IMR-90 (cell line): ENCODE data around the gene ATXN3L. TPM values are rescaled to one million over a fixed set of nuclear protein-coding genes. Genes with fewer than 3 reads are reported as not detected.

Experiments used
- ATAC-seq: fragments of 200-7000 bp; cut with Tn5 transposase; 2 replicates; pipeline ENCODE4 v1.9.1; 2020; ENCODE audit warnings: low read depth, mild to moderate bottlenecking, moderate library complexity
- BruUV-seq: library from RNA; stranded (reverse); fragments of 400-500 nt; replicated peaks from 2 replicates; lab custom pipeline; 2021; lab: Mats Ljungman, UMichigan
- CTCF ChIA-PET: fragments of 300-600 bp; formaldehyde crosslinking; extraction: SDS; loops from one replicate; lab custom pipeline; 2021; ENCODE audit warnings: antibody characterized with exemption; lab: Yijun Ruan, JAX
- POLR2A ChIA-PET: fragments of 300-600 bp; sonication (Branson Sonifier 250); formaldehyde crosslinking; loops from one replicate; lab custom pipeline; 2022; ENCODE audit warnings: antibody characterized with exemption; ENCODE audit not compliant: unreplicated experiment; lab: Charles Lee
- DNase-seq: peaks from one replicate; pipeline ENCODE4 v3.0.0; 2013
- H2AFZ ChIP-seq: replicated peaks from 2 replicates; pipeline ENCODE3; 2013; ENCODE audit warnings: low read length, mild to moderate bottlenecking; ENCODE audit not compliant: poor library complexity
- H2AK5ac ChIP-seq: 2 replicates; pipeline ENCODE4 v1.6.1; 2013; ENCODE audit warnings: low read depth, low read length, inconsistent platforms
- H2AK9ac ChIP-seq: replicated peaks from 2 replicates; pipeline ENCODE3; 2013; ENCODE audit warnings: mild to moderate bottlenecking, low read depth, low read length, moderate library complexity; ENCODE audit not compliant: poor library complexity
- H2BK120ac ChIP-seq: 2 replicates; pipeline ENCODE4 v1.6.1; 2013; ENCODE audit warnings: low read depth, low read length, inconsistent platforms
- H2BK15ac ChIP-seq: 3 replicates; pipeline ENCODE4 v1.6.1; 2013; ENCODE audit warnings: low read depth, low read length, inconsistent platforms
- H2BK20ac ChIP-seq: 2 replicates; pipeline ENCODE4 v1.6.1; 2013; ENCODE audit warnings: low read depth, mild to moderate bottlenecking, inconsistent platforms, low read length, moderate library complexity
- H2BK5ac ChIP-seq: 2 replicates; pipeline ENCODE4 v1.6.1; 2013; ENCODE audit warnings: mild to moderate bottlenecking, low read depth, low read length, inconsistent platforms; ENCODE audit not compliant: poor library complexity, severe bottlenecking
- H3K14ac ChIP-seq: replicated peaks from 2 replicates; pipeline ENCODE4 v1.6.1; 2013; ENCODE audit warnings: low read depth, low read length, inconsistent platforms
- H3K18ac ChIP-seq: 2 replicates; pipeline ENCODE4 v1.6.1; 2013; ENCODE audit warnings: low read depth, low read length, control low read depth
- H3K23ac ChIP-seq: 2 replicates; pipeline ENCODE4 v1.6.1; 2013; ENCODE audit warnings: low read depth, low read length, inconsistent platforms
- H3K27ac ChIP-seq: 2 replicates; pipeline ENCODE4 v1.5.1; 2013; ENCODE audit warnings: mild to moderate bottlenecking, control low read depth, low read length; ENCODE audit not compliant: insufficient read depth
- H3K27me3 ChIP-seq: 2 replicates; pipeline ENCODE4 v1.6.1; 2013; ENCODE audit warnings: low read length; ENCODE audit not compliant: control insufficient read depth, insufficient read depth
- H3K36me3 ChIP-seq: 2 replicates; pipeline ENCODE4 v1.6.1; 2013; ENCODE audit warnings: low read length, mixed read lengths; ENCODE audit not compliant: control insufficient read depth, insufficient read depth
- H3K4ac ChIP-seq: 2 replicates; pipeline ENCODE4 v1.6.1; 2013; ENCODE audit warnings: low read depth, low read length, inconsistent platforms
- H3K4me1 ChIP-seq: 2 replicates; pipeline ENCODE4 v1.6.1; 2013; ENCODE audit warnings: low read length, mixed read lengths; ENCODE audit not compliant: control insufficient read depth, insufficient read depth
- H3K4me2 ChIP-seq: 2 replicates; pipeline ENCODE4 v1.6.1; 2013; ENCODE audit warnings: low read depth, mild to moderate bottlenecking, control low read depth, low read length, moderate library complexity
- H3K4me3 ChIP-seq: 2 replicates; pipeline ENCODE4 v1.5.1; 2013; ENCODE audit warnings: low read depth, mild to moderate bottlenecking, control low read depth, low read length, moderate library complexity; ENCODE audit not compliant: insufficient read depth
- H3K56ac ChIP-seq: 2 replicates; pipeline ENCODE4 v1.6.1; 2013; ENCODE audit warnings: low read length, inconsistent platforms; ENCODE audit not compliant: insufficient read depth; ENCODE audit errors: extremely low read depth
- H3K79me1 ChIP-seq, 2 experiments: 2 replicates each; pipeline ENCODE4 v1.6.1; 2013; ENCODE audit warnings: low read length in 2 of 2, inconsistent platforms in 1 of 2, low read depth in 1 of 2
- H3K9ac ChIP-seq: 2 replicates; pipeline ENCODE4 v1.6.1; 2013; ENCODE audit warnings: low read depth, low read length, control low read depth
- H3K9me1 ChIP-seq: 2 replicates; pipeline ENCODE4 v1.6.1; 2013; ENCODE audit warnings: low read length, inconsistent platforms; ENCODE audit not compliant: insufficient read depth
- H3K9me3 ChIP-seq: 2 replicates; pipeline ENCODE4 v1.6.1; 2013; ENCODE audit warnings: low read length; ENCODE audit not compliant: control insufficient read depth, insufficient read depth
- H4K20me1 ChIP-seq: 2 replicates; pipeline ENCODE4 v1.6.1; 2013; ENCODE audit warnings: low read length, inconsistent platforms; ENCODE audit not compliant: insufficient read depth
- H4K5ac ChIP-seq: 2 replicates; pipeline ENCODE4 v1.6.1; 2013; ENCODE audit warnings: mild to moderate bottlenecking, low read depth, low read length, control low read depth
- H4K8ac ChIP-seq, 2 experiments: 2 replicates each; pipeline ENCODE4 v1.6.1; 2013; ENCODE audit warnings: low read depth in 2 of 2, low read length in 2 of 2, control low read depth in 1 of 2, inconsistent platforms in 1 of 2
- H4K91ac ChIP-seq: 2 replicates; pipeline ENCODE4 v1.6.1; 2013; ENCODE audit warnings: low read depth, low read length, inconsistent platforms; ENCODE audit not compliant: insufficient read depth
- BHLHE40 ChIP-seq: fragments of 150-350 bp; IDR thresholded peaks from 2 replicates; pipeline ENCODE4 v1.6.1; 2016; ENCODE audit warnings: mild to moderate bottlenecking, low read depth, low read length
- CEBPB ChIP-seq: IDR thresholded peaks from 2 replicates; pipeline ENCODE4 v1.6.1; 2012; ENCODE audit warnings: low read depth, low read length, improper control_type of control experiment
- CHD1 ChIP-seq: IDR thresholded peaks from 2 replicates; pipeline ENCODE4 v1.6.1; 2012; ENCODE audit warnings: low read depth, low read length, improper control_type of control experiment
- FOS ChIP-seq: fragments of 150-350 bp; IDR thresholded peaks from 2 replicates; pipeline ENCODE4 v1.6.1; 2016; ENCODE audit warnings: low read depth, low read length
- MXI1 ChIP-seq: IDR thresholded peaks from 2 replicates; pipeline ENCODE4 v1.6.1; 2012; ENCODE audit warnings: low read depth, mild to moderate bottlenecking, low read length, moderate library complexity, borderline replicate concordance
- RAD21 ChIP-seq: IDR thresholded peaks from 2 replicates; pipeline ENCODE4 v1.6.1; 2012; ENCODE audit warnings: low read length, improper control_type of control experiment
- RCOR1 ChIP-seq: IDR thresholded peaks from 2 replicates; pipeline ENCODE4 v1.6.1; 2012; ENCODE audit warnings: mild to moderate bottlenecking, low read length, improper control_type of control experiment; ENCODE audit not compliant: insufficient replicate concordance
- WGBS, 2 experiments: methylation state at CpG; one replicate each; pipeline versions ENCODE4 v1.1.5 to v1.1.7; 2013; ENCODE audit warnings: missing lambda C conversion rate in 2 of 2; ENCODE audit not compliant: insufficient read length in 1 of 2; ENCODE audit errors: extremely low coverage in 2 of 2; 5-methylcytosine and 5-hydroxymethylcytosine counted together
- dilution Hi-C: fragments of 300-500 bp; cut with HindIII; formaldehyde crosslinking; loops from one replicate; pipeline ENCODE4 v1.14.3; 2018; ENCODE audit warnings: low sequenced_read_pairs; ENCODE audit not compliant: unreplicated experiment
- in situ Hi-C: fragments of 300-500 bp; cut with MboI; formaldehyde crosslinking; loops from 3 replicates; pipeline ENCODE4 v1.14.3; 2019; ENCODE audit warnings: low sequenced_read_pairs, inconsistent platforms, mixed read lengths
- intact Hi-C: fragments of 100-400 bp; cut with micrococcal nuclease; formaldehyde crosslinking; loops from 2 replicates; pipeline ENCODE4 v1.10.0; 2022
- polyA plus RNA-seq, 3 experiments: library from polyadenylated mRNA; depleted of rRNA; stranded (reverse); fragments of >200 nt; gene quantifications; 2 replicates each; pipeline ENCODE4 v1.2.3, GENCODE V29; 2012; ENCODE audit warnings: low replicate concordance in 1 of 3
- total RNA-seq: library from RNA; depleted of rRNA; stranded (reverse); fragments of >200 nt; gene quantifications from 2 replicates; pipeline ENCODE4 v1.2.3, GENCODE V29; 2012

The ATXN3L gene
- total and polyA plus RNA-seq, 2 of the 4 experiments (the other 2 are of a cell fraction): not detected

DNA sequence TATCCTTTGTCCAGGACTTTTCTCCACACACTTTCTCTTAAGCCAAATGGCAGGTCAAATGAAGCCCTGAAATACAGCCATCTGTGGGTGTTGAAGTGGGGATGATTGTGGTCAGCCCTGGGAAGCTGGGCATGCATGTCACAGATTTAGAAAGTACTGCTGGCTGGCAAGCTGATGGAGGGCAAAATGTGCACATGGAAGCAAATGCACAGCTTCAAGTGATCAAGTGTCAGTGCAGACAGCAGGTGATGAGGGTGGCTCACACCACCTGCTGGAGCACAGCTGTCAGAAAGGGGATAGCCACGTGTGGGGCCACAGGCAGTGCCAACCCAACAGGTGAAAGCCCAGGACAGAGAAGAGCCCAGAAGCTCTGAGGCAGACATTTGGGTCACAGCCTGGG lies 40.3 kb upstream of the ATXN3L start:
- ATAC-seq (no peak), DNase-seq (no peak)
- Histone ChIP-seq H2AFZ (peak overlapping the region; percentile 29), H3K9me1 (0 out of 2 replicates have a peak, but pooled peaks cover 3% of the 10 kb centered on the region), H3K56ac (no peak overlapping the region), H2AK9ac (no peak overlapping the region), H4K20me1 (no peaks in the 10 kb centered on the region), H3K4me2 (no peak overlapping the region), H3K4me3 (no peak overlapping the region), H3K79me1 (no peaks in the 10 kb centered on the region), H2BK15ac (no peak overlapping the region), H3K36me3 (no peaks in the 10 kb centered on the region), H3K23ac (no peak overlapping the region), H3K9me3 (no peaks in the 10 kb centered on the region), H4K8ac (no peak overlapping the region), H3K9ac (no peak overlapping the region), H4K91ac (no peak overlapping the region), H2BK5ac (no peak overlapping the region), H3K14ac (no peak overlapping the region), H2AK5ac (no peak overlapping the region), H3K4me1 (no peaks in the 10 kb centered on the region), H3K27ac (no peak overlapping the region), H4K5ac (no peak overlapping the region), H3K18ac (no peak overlapping the region), H3K4ac (no peak overlapping the region), H3K27me3 (no peaks in the 10 kb centered on the region; the same call in 1 of the 2 replicates), H2BK20ac (no peak overlapping the region), H2BK120ac (no peak overlapping the region)
- dilution Hi-C loops (no loop called here), in situ Hi-C loops (no loop called here), intact Hi-C loops (no loop called here)
- CTCF ChIA-PET: no interaction called here
- TF ChIP-seq FOS: no peak
- no peak for TF ChIP-seq CEBPB
- no peak for TF ChIP-seq RAD21
- no peak for TF ChIP-seq MXI1
- no peak for TF ChIP-seq RCOR1
- no peak for TF ChIP-seq BHLHE40
- TF ChIP-seq CHD1: no peak
- no CpG with 5 or more reads among the region's 1 CpG for WGBS, 2 experiments
- POLR2A ChIA-PET: no interaction called here
- BruUV-seq: no TSS peak
